Esophagus muscularis mucosa (tissue), 4 donors: ENCODE results near the gene PREP. TPM values are rescaled to one million over a fixed set of nuclear protein-coding genes. Genes with fewer than 3 reads are reported as not detected.
"Not testable (repeated sequence)": the region's sequence is repeated elsewhere in the genome, so short reads cannot be mapped to it uniquely, and the experiment has no call there.

Experiments
- DNase-seq: peaks from one replicate; pipeline ENCODE4 v3.0.0-alpha.2; 2017; ENCODE audit errors: extremely low spot score
- H3K27ac ChIP-seq, 4 donors: fragments of 200-600 bp; sonication (generic); replicated peaks in 1 of 4; 1 replicate in 3 of 4; 2 replicates in 1 of 4; pipeline ENCODE4 v1.5.1; 2016 to 2019; ENCODE audit warnings: mild to moderate bottlenecking in 1 of 4
- H3K27me3 ChIP-seq, 4 donors: fragments of 200-600 bp; sonication (generic); one replicate each; pipeline versions ENCODE4 v1.5.1 to v1.6.0; 2016 to 2019
- H3K36me3 ChIP-seq, 4 donors: fragments of 200-600 bp; sonication (generic); one replicate each; pipeline ENCODE4 v1.5.1; 2016 to 2019
- H3K4me1 ChIP-seq, 4 donors: fragments of 200-600 bp; sonication (generic); one replicate each; pipeline ENCODE4 v1.5.1; 2016 to 2019
- H3K4me3 ChIP-seq, 4 donors: fragments of 200-600 bp; sonication (generic); 1 replicate in 2 of 4; 2 replicates in 2 of 4; pipeline ENCODE4 v1.5.1; 2016 to 2019; ENCODE audit warnings: mild to moderate bottlenecking in 4 of 4, moderate library complexity in 1 of 4
- H3K9me3 ChIP-seq, 4 donors: fragments of 200-600 bp; sonication (generic); 1 replicate in 3 of 4; 2 replicates in 1 of 4; pipeline ENCODE4 v1.5.1; 2016 to 2019
- EP300 ChIP-seq: sonication (generic); formaldehyde crosslinking; IDR thresholded peaks from one replicate; pipeline ENCODE4 v1.6.1; 2017; ENCODE audit warnings: antibody characterized with exemption
- POLR2A ChIP-seq: fragments of 450-650 bp; IDR thresholded peaks from one replicate; pipeline ENCODE4 v1.6.1; 2017; ENCODE audit warnings: antibody characterized with exemption, moderate library complexity, mild to moderate bottlenecking, low read depth
- POLR2AphosphoS5 ChIP-seq, 2 donors: sonication (generic); formaldehyde crosslinking; IDR thresholded peaks; one replicate each; pipeline ENCODE4 v1.6.1; 2017; ENCODE audit warnings: antibody characterized with exemption in 2 of 2
- WGBS: methylation state at CpG from one replicate; pipeline ENCODE4 v1.1.5; 2018; 5-methylcytosine and 5-hydroxymethylcytosine counted together
- intact Hi-C: fragments of 100-400 bp; cut with DNase I; formaldehyde crosslinking; loops from one replicate; pipeline ENCODE4 v1.15.1; 2023
- total RNA-seq, 4 donors: library from RNA; depleted of rRNA; stranded (reverse); fragments of >200 nt; gene quantifications; one replicate each; pipeline versions ENCODE4 v1.1.0 to v1.2.1, GENCODE V29; 2016
- TF ChIP-seq, protein P1 (sequence below), 3 experiments: fragments of 200-600 bp in 2 of 3; fragments of 450-650 bp in 1 of 3; sonication (generic) in 2 of 3; IDR thresholded peaks; one replicate each; pipeline ENCODE4 v1.5.1; 2017 to 2019; ENCODE audit warnings: antibody characterized with exemption in 3 of 3, mild to moderate bottlenecking in 2 of 3, moderate library complexity in 1 of 3

The PREP gene
- total RNA-seq, 4 donors from 2014 or later = 17.9 to 21.6 (median 19.0) TPM

DNA sequence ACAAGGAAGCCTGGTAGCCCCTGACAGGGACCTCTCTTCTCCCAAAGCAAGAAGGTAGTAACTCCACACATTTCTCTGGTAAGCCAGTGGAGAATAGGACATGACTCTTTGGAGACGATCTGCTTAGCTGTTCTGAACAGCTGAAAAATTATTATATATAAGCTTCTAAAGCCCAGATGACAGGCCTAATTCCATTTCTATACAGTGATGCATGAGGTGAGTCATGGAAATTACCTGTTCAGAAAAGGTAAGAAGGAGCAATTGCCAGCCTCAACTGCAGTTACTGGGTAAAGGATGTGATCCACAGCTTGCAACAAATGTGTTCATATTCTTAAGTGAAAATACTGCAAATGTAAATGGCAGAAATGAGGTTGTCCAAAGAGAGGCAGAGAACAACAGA, 54.0 kb downstream of the PREP start:
- H3K27me3 ChIP-seq = no peaks in the 10 kb centered on the region
- H3K36me3 ChIP-seq = peaks cover 5 to 48% (median 33%) of the 10 kb centered on the region in 4 donors
- no peak for DNase-seq
- H3K9me3 ChIP-seq = no peaks in the 10 kb centered on the region
- peaks cover 0 to 20% (median 14%) of the 10 kb centered on the region in 4 donors for H3K4me1 ChIP-seq
- H3K4me3 ChIP-seq = no peak overlapping the region
- no peak overlapping the region for H3K27ac ChIP-seq
- WGBS = 88% methylated on average over 1 of the region's 1 CpG
- TF ChIP-seq POLR2AphosphoS5 (IDR thresholded peaks at IDR 0.05) = no peak
- TF ChIP-seq EP300 = no peak
- TF ChIP-seq, protein P1, sequence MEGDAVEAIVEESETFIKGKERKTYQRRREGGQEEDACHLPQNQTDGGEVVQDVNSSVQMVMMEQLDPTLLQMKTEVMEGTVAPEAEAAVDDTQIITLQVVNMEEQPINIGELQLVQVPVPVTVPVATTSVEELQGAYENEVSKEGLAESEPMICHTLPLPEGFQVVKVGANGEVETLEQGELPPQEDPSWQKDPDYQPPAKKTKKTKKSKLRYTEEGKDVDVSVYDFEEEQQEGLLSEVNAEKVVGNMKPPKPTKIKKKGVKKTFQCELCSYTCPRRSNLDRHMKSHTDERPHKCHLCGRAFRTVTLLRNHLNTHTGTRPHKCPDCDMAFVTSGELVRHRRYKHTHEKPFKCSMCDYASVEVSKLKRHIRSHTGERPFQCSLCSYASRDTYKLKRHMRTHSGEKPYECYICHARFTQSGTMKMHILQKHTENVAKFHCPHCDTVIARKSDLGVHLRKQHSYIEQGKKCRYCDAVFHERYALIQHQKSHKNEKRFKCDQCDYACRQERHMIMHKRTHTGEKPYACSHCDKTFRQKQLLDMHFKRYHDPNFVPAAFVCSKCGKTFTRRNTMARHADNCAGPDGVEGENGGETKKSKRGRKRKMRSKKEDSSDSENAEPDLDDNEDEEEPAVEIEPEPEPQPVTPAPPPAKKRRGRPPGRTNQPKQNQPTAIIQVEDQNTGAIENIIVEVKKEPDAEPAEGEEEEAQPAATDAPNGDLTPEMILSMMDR (IDR thresholded peaks at IDR 0.05) = no peak
- TF ChIP-seq POLR2A = no peak
- intact Hi-C loops = no loop called here

DNA sequence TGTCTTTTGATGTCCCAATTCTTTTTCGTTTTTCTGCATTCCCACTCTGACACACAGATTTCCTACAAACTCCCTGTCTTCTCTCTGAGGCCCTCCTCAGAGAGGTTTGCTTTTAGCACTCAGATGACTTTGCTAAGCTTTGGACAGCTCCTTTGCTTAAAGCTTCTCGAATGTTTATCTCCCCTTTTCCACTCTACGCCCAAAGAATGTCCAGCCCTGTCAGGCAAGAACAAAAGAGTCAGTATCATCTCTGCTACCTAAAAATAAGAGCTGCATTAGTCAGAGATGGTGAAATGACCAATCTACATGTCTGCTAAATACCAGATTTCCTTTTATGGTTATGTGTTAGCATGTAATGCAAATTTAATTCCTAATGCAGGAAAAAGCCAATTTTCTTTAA, 56.8 kb downstream of the PREP start:
- WGBS = 45% methylated on average over 3 of the region's 3 CpGs
- H3K36me3 ChIP-seq = peaks cover 5 to 27% (median 18%) of the 10 kb centered on the region in 4 donors
- H3K4me1 ChIP-seq = peaks cover 0 to 20% (median 14%) of the 10 kb centered on the region in 4 donors
- DNase-seq = no peak
- no peaks in the 10 kb centered on the region for H3K9me3 ChIP-seq
- H3K4me3 ChIP-seq = no peak overlapping the region
- intact Hi-C loops = no loop called here
- H3K27me3 ChIP-seq = no peaks in the 10 kb centered on the region
- TF ChIP-seq, protein P1 (IDR thresholded peaks at IDR 0.05) = no peak
- TF ChIP-seq POLR2AphosphoS5 (IDR thresholded peaks at IDR 0.05) = peak in 1 of 2 donors; percentile 21
- peak overlapping the region; percentile 34 to 59 (median 50) for H3K27ac ChIP-seq

DNA sequence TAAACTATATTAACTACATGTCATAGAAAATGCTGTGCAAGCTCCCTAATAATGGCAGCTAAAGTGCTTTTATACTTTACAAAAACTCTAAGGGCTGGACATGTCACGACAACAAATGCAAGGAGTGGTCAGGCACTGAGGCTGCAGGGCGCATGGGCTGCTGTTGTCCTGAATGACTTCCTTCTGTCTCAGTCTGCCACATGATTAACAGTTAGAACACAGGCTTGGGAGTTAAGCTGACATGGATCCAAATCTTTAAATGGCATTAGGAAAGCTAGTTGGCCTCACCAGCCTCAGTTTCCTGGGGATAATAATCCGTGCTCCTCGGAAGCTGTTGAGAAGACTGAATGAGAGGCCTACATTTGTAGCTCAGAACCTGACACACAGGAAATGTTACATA, 57.4 kb downstream of the PREP start:
- Histone ChIP-seq H3K36me3 (peaks cover 5 to 22% (median 15%) of the 10 kb centered on the region in 4 donors), H3K9me3 (no peaks in the 10 kb centered on the region), H3K4me1 (peaks cover 0 to 20% (median 14%) of the 10 kb centered on the region in 4 donors), H3K4me3 (no peak overlapping the region), H3K27ac (peak overlapping the region; percentile 34 to 59 (median 50)), H3K27me3 (no peaks in the 10 kb centered on the region)
- WGBS = 72% methylated on average over 4 of the region's 4 CpGs
- TF ChIP-seq POLR2AphosphoS5 (IDR thresholded peaks at IDR 0.05) (no peak), EP300 (no peak), POLR2A (no peak)
- TF ChIP-seq, protein P1 (IDR thresholded peaks at IDR 0.05) = no peak
- DNase-seq = no peak
- intact Hi-C loops = no loop called here

DNA sequence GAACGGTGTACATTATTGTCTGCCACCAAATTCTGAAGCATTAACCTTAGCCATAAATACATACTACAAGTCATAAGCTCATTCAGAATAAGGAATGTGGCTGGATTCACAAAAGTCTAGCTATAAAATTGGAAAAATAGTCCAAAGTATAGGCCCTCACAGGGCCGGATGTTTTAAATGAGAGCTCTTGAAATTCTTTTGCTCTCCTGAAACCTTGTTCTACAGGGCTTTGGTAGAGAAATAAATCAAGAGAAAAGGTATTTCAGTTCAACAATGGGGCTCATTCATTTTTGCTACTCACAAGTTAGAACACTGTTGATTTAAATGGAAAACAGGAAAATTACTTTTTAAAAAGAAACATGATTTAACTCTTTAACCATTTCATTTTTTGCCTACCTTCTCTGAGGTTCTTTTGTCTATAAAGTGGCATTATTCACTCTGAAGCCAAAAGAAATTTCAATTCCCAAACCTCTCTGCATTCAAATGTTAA, 58.0 kb downstream of the PREP start:
- WGBS = 91% methylated on average over 2 of the region's 2 CpGs
- Histone ChIP-seq H3K4me1 (peaks cover 0 to 20% (median 14%) of the 10 kb centered on the region in 4 donors), H3K36me3 (peaks cover 5 to 18% (median 15%) of the 10 kb centered on the region in 4 donors), H3K4me3 (no peak overlapping the region), H3K27ac (peak overlapping the region in 2 of 4 donors; percentile 34 to 52), H3K27me3 (no peaks in the 10 kb centered on the region), H3K9me3 (no peaks in the 10 kb centered on the region)
- no peak for DNase-seq
- TF ChIP-seq POLR2A = no peak
- no peak for TF ChIP-seq EP300
- intact Hi-C loops = no loop called here

DNA sequence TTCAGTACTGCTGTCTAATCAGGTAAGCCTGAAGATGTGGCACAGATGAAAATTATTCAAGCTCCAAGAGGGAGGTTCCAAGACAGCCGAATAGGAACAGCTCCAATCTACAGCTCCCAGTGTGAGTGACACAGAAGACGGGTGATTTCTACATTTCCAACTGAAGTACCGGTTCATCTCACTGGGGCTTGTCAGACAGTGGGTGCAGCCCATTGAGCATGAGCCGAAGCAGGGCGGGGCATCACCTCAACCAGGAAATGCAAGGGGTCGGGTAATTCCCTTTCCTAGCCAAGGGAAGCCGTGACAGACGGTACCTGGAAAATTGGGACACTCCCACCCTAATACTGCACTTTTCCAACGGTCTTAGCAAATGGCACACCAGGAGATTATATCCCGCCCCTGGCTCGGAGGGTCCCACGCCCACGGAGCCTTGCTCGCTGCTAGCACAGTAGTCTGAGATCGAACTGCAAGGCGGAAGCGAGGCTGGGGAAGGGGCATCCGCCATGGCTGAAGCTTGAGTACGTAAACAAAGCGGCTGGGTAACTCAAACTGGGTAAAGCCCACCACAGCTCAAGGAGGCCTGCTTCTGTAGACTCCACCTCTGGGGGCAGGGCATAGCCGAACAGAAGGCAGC, 64.4 kb downstream of the PREP start:
- not testable (repeated sequence) for H3K4me3 ChIP-seq
- WGBS = 96% methylated on average over 21 of the region's 21 CpGs

More for the DNA sequence above, 64.4 kb downstream of the PREP start:
- peak; percentile 62 for DNase-seq
- H3K27me3 ChIP-seq, intact Hi-C loops, H3K4me1 ChIP-seq, H3K36me3 ChIP-seq, H3K27ac ChIP-seq, H3K9me3 ChIP-seq: not testable (repeated sequence)
